Measurements from ENCODE around the gene SMURF2. TPM values are rescaled to one million over a fixed set of nuclear protein-coding genes. Genes with fewer than 3 reads are reported as not detected.

The SMURF2 gene
- total RNA-seq, 1 experiment from 2014 or later, result 127 TPM

DNA sequence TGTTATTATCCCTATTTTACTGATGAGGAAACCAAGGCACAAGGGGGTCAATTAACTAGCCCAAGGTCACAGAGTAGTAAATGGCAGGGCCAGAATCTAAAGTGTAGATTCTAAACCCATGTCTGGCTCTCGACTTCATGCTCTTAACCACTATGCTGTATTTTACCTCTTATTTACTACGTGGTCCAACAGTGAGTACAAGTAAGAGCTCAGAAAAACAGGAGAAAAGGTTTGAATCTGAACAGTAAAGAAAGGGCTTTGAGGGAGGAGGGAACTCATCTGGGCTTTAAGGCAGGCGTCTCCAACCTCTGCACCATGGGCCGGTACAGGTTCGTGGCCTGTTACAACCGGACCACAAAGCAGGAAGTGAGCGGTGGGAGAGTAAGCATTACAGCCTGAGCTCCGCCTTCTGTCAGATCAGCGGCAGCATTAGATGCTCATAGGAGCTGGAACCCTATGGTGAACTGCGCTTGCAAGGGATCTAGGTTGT lies 62.9 kb downstream of the SMURF2 start:
- POLR2A ChIA-PET, result no interaction called here
- Histone ChIP-seq H3K9ac (ENCODE audit: low read length) (no peak overlapping the region), H3K9me3 (ENCODE audit: control insufficient read depth in 1 of 2, insufficient read depth in 1 of 2, low read depth in 1 of 2, low read length in 2 of 2) (no peaks in the 10 kb centered on the region), H3K4me3 (replicated peaks in 1 of 2; ENCODE audit: low read depth in 1 of 2, low read length in 2 of 2) (no peak overlapping the region), H3K36me3 (ENCODE audit: control insufficient read depth in 1 of 2, insufficient read depth in 2 of 2, low read length in 2 of 2) (peaks cover 24 to 34% of the 10 kb centered on the region in 2 experiments), H3K79me2 (ENCODE audit: insufficient read depth, low read length) (peaks cover 100% of the 10 kb centered on the region), H3K9me2 (ENCODE audit: insufficient read depth) (no peaks in the 10 kb centered on the region), H3K27me3 (ENCODE audit: insufficient read depth, low read length) (no peaks in the 10 kb centered on the region), H3K27ac (ENCODE audit: low read depth, low read length) (no peak overlapping the region), H4K20me1 (ENCODE audit: insufficient read depth) (peaks cover 27% of the 10 kb centered on the region), H3K4me1 (ENCODE audit: control insufficient read depth in 1 of 2, insufficient read depth in 2 of 2, low read length in 2 of 2) (peaks cover 7 to 19% of the 10 kb centered on the region in 2 experiments; a peak in 3 of 4 replicates), H2AFZ (ENCODE audit: low read depth, low read length, poor library complexity, severe bottlenecking) (no peak overlapping the region), H3K4me2 (ENCODE audit: low read length) (no peak overlapping the region)
- no TSS peak for BruUV-seq (replicated peaks)
- RAD21 ChIA-PET (ENCODE audit: low non-redundant PET in 1 of 2, low total read pairs in 2 of 2, uncharacterized antibody in 2 of 2, unreplicated experiment in 2 of 2), result no interaction called here
- CTCF ChIA-PET, result no interaction called here
- ATAC-seq, result no peak
- DNase-seq (ENCODE audit: low read depth, low spot score), result no peak
- TF ChIP-seq YY1 (IDR thresholded peaks at IDR 0.05; ENCODE audit: extremely low read depth, insufficient replicate concordance, low read depth, low read length) (no peak), EZH2phosphoT487 (IDR thresholded peaks at IDR 0.05; ENCODE audit: borderline replicate concordance) (no peak), TCF7L2 (IDR thresholded peaks at IDR 0.05; ENCODE audit: borderline replicate concordance, extremely low read depth, insufficient read depth, insufficient read length) (no peak), SIN3A (IDR thresholded peaks at IDR 0.05; ENCODE audit: low read depth) (no peak), SP1 (IDR thresholded peaks at IDR 0.05; ENCODE audit: low read depth) (no peak), ZFX (IDR thresholded peaks at IDR 0.05) (no peak), SRF (IDR thresholded peaks at IDR 0.05; ENCODE audit: low read depth) (no peak)
- TF ChIP-seq, protein P1, sequence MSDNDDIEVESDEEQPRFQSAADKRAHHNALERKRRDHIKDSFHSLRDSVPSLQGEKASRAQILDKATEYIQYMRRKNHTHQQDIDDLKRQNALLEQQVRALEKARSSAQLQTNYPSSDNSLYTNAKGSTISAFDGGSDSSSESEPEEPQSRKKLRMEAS (IDR thresholded peaks at IDR 0.05), result no peak
- TF ChIP-seq, protein P2, sequence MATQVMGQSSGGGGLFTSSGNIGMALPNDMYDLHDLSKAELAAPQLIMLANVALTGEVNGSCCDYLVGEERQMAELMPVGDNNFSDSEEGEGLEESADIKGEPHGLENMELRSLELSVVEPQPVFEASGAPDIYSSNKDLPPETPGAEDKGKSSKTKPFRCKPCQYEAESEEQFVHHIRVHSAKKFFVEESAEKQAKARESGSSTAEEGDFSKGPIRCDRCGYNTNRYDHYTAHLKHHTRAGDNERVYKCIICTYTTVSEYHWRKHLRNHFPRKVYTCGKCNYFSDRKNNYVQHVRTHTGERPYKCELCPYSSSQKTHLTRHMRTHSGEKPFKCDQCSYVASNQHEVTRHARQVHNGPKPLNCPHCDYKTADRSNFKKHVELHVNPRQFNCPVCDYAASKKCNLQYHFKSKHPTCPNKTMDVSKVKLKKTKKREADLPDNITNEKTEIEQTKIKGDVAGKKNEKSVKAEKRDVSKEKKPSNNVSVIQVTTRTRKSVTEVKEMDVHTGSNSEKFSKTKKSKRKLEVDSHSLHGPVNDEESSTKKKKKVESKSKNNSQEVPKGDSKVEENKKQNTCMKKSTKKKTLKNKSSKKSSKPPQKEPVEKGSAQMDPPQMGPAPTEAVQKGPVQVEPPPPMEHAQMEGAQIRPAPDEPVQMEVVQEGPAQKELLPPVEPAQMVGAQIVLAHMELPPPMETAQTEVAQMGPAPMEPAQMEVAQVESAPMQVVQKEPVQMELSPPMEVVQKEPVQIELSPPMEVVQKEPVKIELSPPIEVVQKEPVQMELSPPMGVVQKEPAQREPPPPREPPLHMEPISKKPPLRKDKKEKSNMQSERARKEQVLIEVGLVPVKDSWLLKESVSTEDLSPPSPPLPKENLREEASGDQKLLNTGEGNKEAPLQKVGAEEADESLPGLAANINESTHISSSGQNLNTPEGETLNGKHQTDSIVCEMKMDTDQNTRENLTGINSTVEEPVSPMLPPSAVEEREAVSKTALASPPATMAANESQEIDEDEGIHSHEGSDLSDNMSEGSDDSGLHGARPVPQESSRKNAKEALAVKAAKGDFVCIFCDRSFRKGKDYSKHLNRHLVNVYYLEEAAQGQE (IDR thresholded peaks at IDR 0.05; ENCODE audit: low read depth), result no peak
- intact Hi-C loops (cut with micrococcal nuclease), result no loop called here

All from HCT116 (cell line).